OCI-LY1 (cell line): ENCODE results near the gene FAM78A.

Source experiments
- H2AFZ ChIP-seq: fragments of 200-600 bp; sonication (generic), shearing (Covaris generic); 2 replicates; pipeline ENCODE4 v1.6.0; 2014; ENCODE audit warnings: antibody characterized with exemption, mild to moderate bottlenecking, low read length
- H3F3A ChIP-seq: fragments of 200-600 bp; sonication (generic), shearing (Covaris generic); 2 replicates; pipeline ENCODE4 v1.6.0; 2014; ENCODE audit warnings: mild to moderate bottlenecking, antibody characterized with exemption, low read length, moderate library complexity; ENCODE audit not compliant: insufficient read depth
- H3K27ac ChIP-seq: fragments of 200-600 bp; sonication (generic); 2 replicates; pipeline ENCODE4 v1.5.1; 2014; ENCODE audit warnings: low read length, mixed run types, mild to moderate bottlenecking, low read depth; ENCODE audit not compliant: poor library complexity, severe bottlenecking
- H3K27me3 ChIP-seq: fragments of 200-600 bp; sonication (generic); 2 replicates; pipeline ENCODE4 v1.6.0; 2014; ENCODE audit warnings: antibody characterized with exemption, mild to moderate bottlenecking, low read length, moderate library complexity; ENCODE audit not compliant: insufficient read depth
- H3K36me3 ChIP-seq: fragments of 200-600 bp; sonication (generic); 2 replicates; pipeline ENCODE4 v1.6.1; 2014; ENCODE audit warnings: mild to moderate bottlenecking, antibody characterized with exemption, low read length, moderate library complexity, mixed read lengths; ENCODE audit not compliant: insufficient read depth
- H3K4me1 ChIP-seq: fragments of 200-600 bp; sonication (generic); 2 replicates; pipeline ENCODE4 v1.5.1; 2014; ENCODE audit warnings: mild to moderate bottlenecking, low read length, moderate library complexity; ENCODE audit not compliant: insufficient read depth, severe bottlenecking
- H3K4me2 ChIP-seq: fragments of 200-600 bp; sonication (generic), shearing (Covaris generic); 2 replicates; pipeline ENCODE4 v1.6.1; 2014; ENCODE audit warnings: low read length
- H3K4me3 ChIP-seq: fragments of 200-600 bp; sonication (generic); 2 replicates; pipeline ENCODE4 v1.5.1; 2014; ENCODE audit warnings: low read length, low read depth, mild to moderate bottlenecking, mixed read lengths; ENCODE audit not compliant: poor library complexity, severe bottlenecking
- H3K79me2 ChIP-seq: fragments of 200-600 bp; shearing (Covaris generic); 2 replicates; pipeline ENCODE4 v1.6.1; 2016; ENCODE audit warnings: mixed run types, low read length, mixed read lengths; ENCODE audit not compliant: insufficient read depth
- H3K9ac ChIP-seq: fragments of 200-600 bp; sonication (generic), shearing (Covaris generic); 2 replicates; pipeline ENCODE4 v1.6.1; 2014; ENCODE audit warnings: mild to moderate bottlenecking, low read length, mixed read lengths
- H3K9me2 ChIP-seq: fragments of 200-600 bp; sonication (generic), shearing (Covaris generic); 2 replicates; pipeline ENCODE4 v1.6.1; 2014; ENCODE audit warnings: low read depth, mild to moderate bottlenecking, low read length, mixed read lengths
- H3K9me3 ChIP-seq: fragments of 200-600 bp; shearing (Covaris generic); 2 replicates; pipeline ENCODE4 v1.6.1; 2014; ENCODE audit warnings: low read length, mixed read lengths
- H4K20me1 ChIP-seq: fragments of 200-600 bp; sonication (generic), shearing (Covaris generic); 2 replicates; pipeline ENCODE4 v1.6.0; 2016; ENCODE audit warnings: mild to moderate bottlenecking, low read length; ENCODE audit not compliant: insufficient read depth
- EZH2 ChIP-seq: fragments of 200-600 bp; sonication (generic), shearing (Covaris generic); IDR thresholded peaks from 2 replicates; pipeline ENCODE4 v1.8.0; 2017; ENCODE audit warnings: borderline replicate concordance, mixed run types, mild to moderate bottlenecking, antibody characterized with exemption, low read length, moderate library complexity, mixed read lengths
- TF ChIP-seq, protein P1 (sequence below): fragments of 200-600 bp; sonication (generic), shearing (Covaris generic); IDR thresholded peaks from 2 replicates; pipeline ENCODE4 v1.5.1; 2017; ENCODE audit warnings: mild to moderate bottlenecking, antibody characterized with exemption, low read length, moderate library complexity, mixed read lengths

FAM78A gene

DNA sequence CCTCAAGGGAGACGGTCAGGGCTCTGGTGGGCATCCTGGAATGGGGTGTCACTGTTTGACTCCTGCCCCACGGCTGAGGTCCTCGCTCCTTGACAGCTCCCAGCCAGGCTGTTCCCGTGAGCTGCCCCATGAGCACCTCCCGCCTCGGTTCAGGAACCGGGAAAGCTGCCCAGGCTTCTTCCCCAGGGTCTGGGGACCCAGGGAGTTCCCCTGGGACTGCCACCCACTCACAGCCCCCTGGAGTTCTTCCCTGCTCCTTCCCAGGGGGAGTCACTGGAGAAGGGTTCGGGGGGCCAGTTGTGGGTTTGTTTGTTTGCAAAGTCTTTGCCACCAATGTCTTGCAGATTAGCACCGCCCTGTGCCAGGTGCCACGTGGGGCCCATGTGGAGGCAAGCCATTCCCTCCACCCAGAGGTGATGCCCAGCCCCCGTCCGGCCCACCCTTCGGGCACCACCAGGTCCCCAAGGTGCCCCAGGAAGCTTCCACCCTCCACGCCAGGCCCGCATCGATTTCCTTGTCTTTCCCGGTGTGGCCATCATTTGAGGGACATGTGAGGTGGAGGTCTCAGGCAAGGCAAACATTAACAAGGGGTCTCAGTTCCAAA, 14.6 kb upstream of the FAM78A start:
- Histone ChIP-seq H3K9me2 (no peaks in the 10 kb centered on the region), H2AFZ (no peak overlapping the region), H3K27ac (no peak overlapping the region), H3K4me1 (peaks cover 4% of the 10 kb centered on the region), H3K9me3 (no peaks in the 10 kb centered on the region), H3K4me2 (no peak overlapping the region), H3K4me3 (no peak overlapping the region), H3F3A (no peaks in the 10 kb centered on the region), H4K20me1 (no peaks in the 10 kb centered on the region), H3K9ac (no peak overlapping the region), H3K36me3 (no peaks in the 10 kb centered on the region), H3K27me3 (peaks cover 9% of the 10 kb centered on the region; the same call in 1 of the 2 replicates), H3K79me2 (no peaks in the 10 kb centered on the region)
- TF ChIP-seq, protein P1, sequence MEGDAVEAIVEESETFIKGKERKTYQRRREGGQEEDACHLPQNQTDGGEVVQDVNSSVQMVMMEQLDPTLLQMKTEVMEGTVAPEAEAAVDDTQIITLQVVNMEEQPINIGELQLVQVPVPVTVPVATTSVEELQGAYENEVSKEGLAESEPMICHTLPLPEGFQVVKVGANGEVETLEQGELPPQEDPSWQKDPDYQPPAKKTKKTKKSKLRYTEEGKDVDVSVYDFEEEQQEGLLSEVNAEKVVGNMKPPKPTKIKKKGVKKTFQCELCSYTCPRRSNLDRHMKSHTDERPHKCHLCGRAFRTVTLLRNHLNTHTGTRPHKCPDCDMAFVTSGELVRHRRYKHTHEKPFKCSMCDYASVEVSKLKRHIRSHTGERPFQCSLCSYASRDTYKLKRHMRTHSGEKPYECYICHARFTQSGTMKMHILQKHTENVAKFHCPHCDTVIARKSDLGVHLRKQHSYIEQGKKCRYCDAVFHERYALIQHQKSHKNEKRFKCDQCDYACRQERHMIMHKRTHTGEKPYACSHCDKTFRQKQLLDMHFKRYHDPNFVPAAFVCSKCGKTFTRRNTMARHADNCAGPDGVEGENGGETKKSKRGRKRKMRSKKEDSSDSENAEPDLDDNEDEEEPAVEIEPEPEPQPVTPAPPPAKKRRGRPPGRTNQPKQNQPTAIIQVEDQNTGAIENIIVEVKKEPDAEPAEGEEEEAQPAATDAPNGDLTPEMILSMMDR = no peak
- no peak for TF ChIP-seq EZH2

DNA sequence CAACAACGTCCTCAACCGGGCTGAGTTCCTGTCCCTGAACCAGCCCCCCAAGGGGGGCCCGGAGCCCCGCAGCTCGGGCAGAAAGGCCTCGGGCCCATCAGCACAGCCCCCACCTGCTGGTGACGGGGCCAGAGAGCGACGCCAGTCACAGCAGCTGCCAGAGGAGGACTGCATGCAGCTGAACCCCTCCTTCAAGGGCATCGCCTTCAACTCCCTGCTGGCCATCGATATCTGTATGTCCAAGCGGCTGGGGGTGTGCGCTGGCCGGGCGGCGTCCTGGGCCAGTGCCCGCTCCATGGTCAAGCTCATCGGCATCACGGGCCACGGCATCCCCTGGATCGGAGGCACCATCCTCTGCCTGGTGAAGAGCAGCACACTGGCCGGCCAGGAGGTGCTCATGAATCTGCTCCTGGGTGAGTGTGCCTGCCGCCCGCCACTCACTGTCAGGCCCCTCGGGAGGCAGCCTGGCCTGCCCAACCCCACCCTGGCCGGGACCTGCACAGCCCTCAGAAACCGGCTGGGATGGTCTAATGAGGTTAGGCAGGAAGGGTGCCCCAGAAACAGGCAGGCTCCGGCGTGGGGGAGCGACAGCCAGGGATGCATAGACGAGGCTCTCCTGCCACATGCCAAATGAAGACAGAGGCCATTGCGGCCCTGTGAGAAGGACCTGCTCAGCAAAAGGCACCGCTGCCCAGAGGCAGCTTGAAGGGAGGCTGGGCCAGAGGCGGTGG, 13.9 kb upstream of the FAM78A start:
- Histone ChIP-seq H2AFZ (no peak overlapping the region), H3K4me3 (no peak overlapping the region), H3K27ac (no peak overlapping the region), H3K9ac (no peak overlapping the region), H3K9me2 (no peaks in the 10 kb centered on the region), H4K20me1 (no peaks in the 10 kb centered on the region), H3K4me1 (peaks cover 4% of the 10 kb centered on the region), H3K79me2 (no peaks in the 10 kb centered on the region), H3K9me3 (no peaks in the 10 kb centered on the region), H3K4me2 (no peak overlapping the region; the same call in 1 of the 2 replicates), H3K36me3 (no peaks in the 10 kb centered on the region), H3F3A (no peaks in the 10 kb centered on the region), H3K27me3 (peaks cover 9% of the 10 kb centered on the region; the same call in 1 of the 2 replicates)
- TF ChIP-seq, protein P1 = no peak
- TF ChIP-seq EZH2 = no peak

- H4K20me1 ChIP-seq = no peaks in the 10 kb centered on the region
- H3K9ac ChIP-seq = no peak within 1 kb of the TSS
- H3K4me3 ChIP-seq = no peak within 1 kb of the TSS
- no peak within 1 kb of the TSS for H2AFZ ChIP-seq
- H3K9me2 ChIP-seq = no peaks in the 10 kb centered on the region
- no peak within 1 kb of the TSS for H3K27ac ChIP-seq
- H3K4me1 ChIP-seq = peaks cover 4% of the 10 kb centered on the region
- H3K4me2 ChIP-seq = no peak within 1 kb of the TSS; the same call in 1 of the 2 replicates
- H3F3A ChIP-seq = no peaks in the 10 kb centered on the region
- H3K79me2 ChIP-seq = no peaks in the 10 kb centered on the region
- H3K9me3 ChIP-seq = no peaks in the 10 kb centered on the region
- TF ChIP-seq, protein P1 = no peak
- TF ChIP-seq EZH2 = no peak
- no peaks in the 10 kb centered on the region for H3K36me3 ChIP-seq
- H3K27me3 ChIP-seq = peaks cover 9% of the 10 kb centered on the region; the same call in 1 of the 2 replicates
Measured at GRCh38 chr9:131289301-131290035, 13.2 kb upstream of the FAM78A start, which contains the start of gene PLPP7. Gene PLPP7 (plus strand): TSS chr9:131289723. CDS start chr9:131289998, 275 bp downstream.
